GM13977 (cell line): ENCODE data around the gene TRAPPC2L.
A peak's percentile ranks its signal among the peaks of the same experiment; 100 is the strongest.

Experiments used
- DNase-seq: peaks from one replicate; pipeline ENCODE4 v3.0.0; 2012; ENCODE audit warnings: low spot score
- in situ Hi-C: fragments of 300-500 bp; cut with MboI; formaldehyde crosslinking; loops from one replicate; pipeline ENCODE4 v1.12.0; 2022; ENCODE audit warnings: low sequenced_read_pairs, low pct_unique_long_range_greater_than_20kb, mixed read lengths, inconsistent platforms; ENCODE audit not compliant: unreplicated experiment
- TF ChIP-seq, protein P1 (sequence below): IDR thresholded peaks from 2 replicates; pipeline ENCODE4 v1.5.1; 2012; ENCODE audit warnings: mild to moderate bottlenecking, control low read depth; ENCODE audit not compliant: insufficient read depth; ENCODE audit errors: extremely low read depth, missing control alignments

Gene TRAPPC2L

GRCh38 chr16:88814144-88814502 lies 42.8 kb upstream of the TRAPPC2L start:
- no peak for DNase-seq
- in situ Hi-C loops, result no loop called here

DNA sequence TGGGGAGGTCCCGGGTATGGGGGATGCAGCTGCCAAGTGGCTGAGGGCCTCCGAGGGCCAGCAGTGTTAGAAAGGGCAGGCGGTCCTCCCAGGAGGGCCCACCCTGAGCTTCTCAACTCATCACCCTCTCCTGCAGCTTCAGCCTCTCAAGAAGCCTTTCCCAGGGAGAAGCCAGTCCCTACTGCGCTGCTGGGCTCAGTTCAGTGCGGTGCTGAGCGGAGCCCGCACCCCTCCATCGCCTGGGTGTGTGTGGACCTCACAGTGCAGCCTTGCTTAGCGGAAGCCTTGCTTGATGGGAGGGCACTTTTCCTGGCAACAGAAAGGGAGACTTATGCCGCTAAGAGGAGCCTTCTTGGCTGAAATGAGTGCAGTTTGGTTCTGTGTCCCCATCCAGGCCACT lies 41.7 kb upstream of the TRAPPC2L start:
- in situ Hi-C loops, result no loop called here
- TF ChIP-seq, protein P1, sequence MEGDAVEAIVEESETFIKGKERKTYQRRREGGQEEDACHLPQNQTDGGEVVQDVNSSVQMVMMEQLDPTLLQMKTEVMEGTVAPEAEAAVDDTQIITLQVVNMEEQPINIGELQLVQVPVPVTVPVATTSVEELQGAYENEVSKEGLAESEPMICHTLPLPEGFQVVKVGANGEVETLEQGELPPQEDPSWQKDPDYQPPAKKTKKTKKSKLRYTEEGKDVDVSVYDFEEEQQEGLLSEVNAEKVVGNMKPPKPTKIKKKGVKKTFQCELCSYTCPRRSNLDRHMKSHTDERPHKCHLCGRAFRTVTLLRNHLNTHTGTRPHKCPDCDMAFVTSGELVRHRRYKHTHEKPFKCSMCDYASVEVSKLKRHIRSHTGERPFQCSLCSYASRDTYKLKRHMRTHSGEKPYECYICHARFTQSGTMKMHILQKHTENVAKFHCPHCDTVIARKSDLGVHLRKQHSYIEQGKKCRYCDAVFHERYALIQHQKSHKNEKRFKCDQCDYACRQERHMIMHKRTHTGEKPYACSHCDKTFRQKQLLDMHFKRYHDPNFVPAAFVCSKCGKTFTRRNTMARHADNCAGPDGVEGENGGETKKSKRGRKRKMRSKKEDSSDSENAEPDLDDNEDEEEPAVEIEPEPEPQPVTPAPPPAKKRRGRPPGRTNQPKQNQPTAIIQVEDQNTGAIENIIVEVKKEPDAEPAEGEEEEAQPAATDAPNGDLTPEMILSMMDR, result no peak
- no peak for DNase-seq

More at GRCh38 chr16:88814144-88814502, 42.8 kb upstream of the TRAPPC2L start:
- TF ChIP-seq, protein P1, result no peak

- TF ChIP-seq, protein P1, result peak; percentile 87
- peak; percentile 71 for DNase-seq
These were observed 40.9 kb upstream of the TRAPPC2L start for GRCh38 chr16:88815901-88816589.

GRCh38 chr16:88816736-88817535 lies 40.0 kb upstream of the TRAPPC2L start:
- in situ Hi-C loops, result no loop called here
- DNase-seq, result no peak
- TF ChIP-seq, protein P1, result no peak

More at GRCh38 chr16:88815901-88816589, 40.9 kb upstream of the TRAPPC2L start:
- in situ Hi-C loops, result no loop called here

DNA sequence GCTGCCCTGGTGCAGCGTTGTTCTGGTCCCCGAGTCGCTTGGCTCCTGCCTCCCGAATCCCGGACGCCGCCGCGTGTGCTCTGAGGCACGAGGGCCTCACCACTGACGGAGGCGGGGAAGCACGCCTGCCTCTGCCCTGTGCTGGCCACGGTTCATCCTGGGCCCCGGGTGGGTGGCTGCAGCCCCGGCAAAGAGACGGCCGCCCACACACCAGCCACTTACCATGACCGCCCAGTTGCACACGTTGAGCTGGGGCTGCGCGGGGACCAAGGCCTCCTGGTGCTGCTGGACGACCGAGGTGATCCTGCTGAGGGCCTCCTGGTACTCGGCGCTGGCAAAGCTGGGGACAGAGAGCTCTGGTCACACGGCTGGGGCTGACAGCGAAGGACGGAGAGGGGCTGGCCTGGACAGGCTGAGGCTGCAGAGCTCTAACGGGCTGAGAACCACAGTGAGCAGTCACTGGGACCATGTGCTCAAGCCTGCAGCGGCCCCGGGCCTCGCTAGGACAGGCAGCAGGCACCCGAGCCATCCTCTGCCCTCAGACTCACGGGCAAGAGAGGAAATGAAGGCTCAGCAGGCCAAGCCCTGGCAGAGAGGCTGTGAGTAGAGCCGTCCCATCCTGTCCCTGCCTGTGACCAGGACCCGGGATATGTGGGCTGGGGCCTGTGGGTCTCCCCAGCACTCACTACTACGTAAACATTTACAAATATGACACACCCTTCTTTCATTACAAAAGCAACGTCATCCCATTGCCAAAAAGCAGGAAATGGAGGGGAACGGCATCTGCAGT lies 38.9 kb upstream of the TRAPPC2L start:
- TF ChIP-seq, protein P1, result no peak
- in situ Hi-C loops, result no loop called here
- DNase-seq, result no peak

GRCh38 chr16:88818575-88818874 lies 38.4 kb upstream of the TRAPPC2L start:
- DNase-seq, result no peak
- in situ Hi-C loops, result no loop called here
- TF ChIP-seq, protein P1, result no peak
